GM23338 (cell line): ENCODE measurements around the gene RTP5. TPM values are rescaled to one million over a fixed set of nuclear protein-coding genes. Genes with fewer than 3 reads are reported as not detected.

ENCODE experiments used
- ATAC-seq: fragments of 200-7000 bp; cut with Tn5 transposase; 3 replicates; pipeline ENCODE4 v1.9.1; 2020
- DNase-seq: peaks from one replicate; pipeline ENCODE4 v3.0.0-alpha.2; 2015; ENCODE audit warnings: low spot score
- H2AFZ ChIP-seq: fragments of 200-600 bp; sonication (generic); 2 replicates; pipeline ENCODE4 v1.8.0; 2016; ENCODE audit warnings: antibody characterized with exemption, mild to moderate bottlenecking, moderate library complexity
- H3F3A ChIP-seq: fragments of 200-600 bp; sonication (generic); replicated peaks from 2 replicates; pipeline ENCODE4 v1.8.0; 2017; ENCODE audit warnings: antibody characterized with exemption, mixed run types, low read depth
- H3K27ac ChIP-seq: fragments of 200-600 bp; sonication (generic); 2 replicates; pipeline ENCODE4 v1.6.1; 2016; ENCODE audit warnings: low read depth
- H3K27me3 ChIP-seq: fragments of 200-600 bp; sonication (generic); 2 replicates; pipeline ENCODE4 v1.8.0; 2016; ENCODE audit warnings: mild to moderate bottlenecking, mixed run types, moderate library complexity; ENCODE audit not compliant: insufficient read depth
- H3K36me3 ChIP-seq: fragments of 200-600 bp; sonication (generic); 2 replicates; pipeline ENCODE4 v1.8.0; 2016; ENCODE audit warnings: mild to moderate bottlenecking; ENCODE audit not compliant: insufficient read depth
- H3K4me1 ChIP-seq: fragments of 200-600 bp; sonication (generic); 2 replicates; pipeline ENCODE4 v1.8.0; 2016; ENCODE audit warnings: mild to moderate bottlenecking, moderate library complexity; ENCODE audit not compliant: insufficient read depth
- H3K4me2 ChIP-seq: fragments of 200-600 bp; sonication (generic); 2 replicates; pipeline ENCODE4 v1.7.1; 2017; ENCODE audit warnings: mixed run types
- H3K4me3 ChIP-seq: fragments of 200-600 bp; sonication (generic); 2 replicates; pipeline ENCODE4 v1.6.1; 2016; ENCODE audit warnings: mixed run types
- H3K79me2 ChIP-seq: fragments of 200-600 bp; sonication (generic); replicated peaks from 2 replicates; pipeline ENCODE4 v1.8.0; 2017; ENCODE audit warnings: mild to moderate bottlenecking; ENCODE audit not compliant: insufficient read depth
- H3K9me2 ChIP-seq: fragments of 200-600 bp; sonication (generic); 2 replicates; pipeline ENCODE4 v1.8.0; 2017; ENCODE audit not compliant: insufficient read depth
- H4K20me1 ChIP-seq: fragments of 200-600 bp; sonication (generic); replicated peaks from 2 replicates; pipeline ENCODE4 v1.8.0; 2017; ENCODE audit warnings: mild to moderate bottlenecking; ENCODE audit not compliant: insufficient read depth
- H3K27ac Mint-ChIP-seq: 2 replicates; pipeline ENCODE4 v1.8.0; 2020; ENCODE audit warnings: inconsistent platforms, mild to moderate bottlenecking, moderate library complexity, mixed read lengths
- H3K27me3 Mint-ChIP-seq: 3 replicates; pipeline ENCODE4 v1.8.0; 2022; ENCODE audit warnings: low read depth, mild to moderate bottlenecking, moderate library complexity, mixed read lengths, inconsistent platforms; ENCODE audit not compliant: insufficient read depth, poor library complexity
- H3K36me3 Mint-ChIP-seq: 3 replicates; pipeline ENCODE4 v1.8.0; 2021; ENCODE audit warnings: low read depth, mild to moderate bottlenecking, inconsistent platforms, moderate library complexity, mixed read lengths
- H3K4me1 Mint-ChIP-seq: 3 replicates; pipeline ENCODE4 v1.8.0; 2020; ENCODE audit warnings: mild to moderate bottlenecking, inconsistent platforms, mixed read lengths
- H3K4me3 Mint-ChIP-seq: 3 replicates; pipeline ENCODE4 v1.8.0; 2021; ENCODE audit warnings: moderate library complexity, mild to moderate bottlenecking, inconsistent platforms, mixed read lengths
- H3K9me3 Mint-ChIP-seq: 3 replicates; pipeline ENCODE4 v1.8.0; 2020; ENCODE audit warnings: moderate library complexity, mild to moderate bottlenecking, inconsistent platforms, mixed read lengths
- CREB1 ChIP-seq: fragments of 250-450 bp; sonication (Bioruptor Pico); IDR thresholded peaks from 2 replicates; pipeline ENCODE4 v1.5.0; 2020; ENCODE audit warnings: low read depth, mild to moderate bottlenecking, moderate library complexity
- EZH2 ChIP-seq: fragments of 200-600 bp; sonication (generic); IDR thresholded peaks from one replicate; pipeline ENCODE4 v1.8.0; 2017; ENCODE audit warnings: antibody characterized with exemption, mild to moderate bottlenecking, low read depth; ENCODE audit not compliant: unreplicated experiment
- JUNB ChIP-seq: IDR thresholded peaks from one replicate; pipeline ENCODE4 v1.6.1; 2016; ENCODE audit warnings: antibody characterized with exemption; ENCODE audit not compliant: unreplicated experiment
- POLR2AphosphoS5 ChIP-seq: IDR thresholded peaks from 2 replicates; pipeline ENCODE4 v1.6.1; 2016; ENCODE audit warnings: antibody characterized with exemption, low read depth
- STAT1 ChIP-seq: IDR thresholded peaks from one replicate; pipeline ENCODE4 v1.6.1; 2016; ENCODE audit warnings: antibody characterized with exemption; ENCODE audit not compliant: unreplicated experiment
- ZNF462 ChIP-seq: fragments of 250-450 bp; sonication (Bioruptor Pico); IDR thresholded peaks from 2 replicates; pipeline ENCODE4 v1.5.0; 2020; ENCODE audit warnings: mild to moderate bottlenecking, moderate library complexity
- polyA plus RNA-seq: library from polyadenylated mRNA; unstranded; fragments of >200 nt; fragmentation: Nextera tagmentation; extraction: Ambion mirVana; gene quantifications from 2 replicates; pipeline ENCODE4 v1.2.1, GENCODE V29; 2016
- total RNA-seq: library from RNA; depleted of rRNA; stranded (reverse); fragments of >200 nt; shearing (Covaris generic); gene quantifications from 2 replicates; pipeline ENCODE4 v1.2.3, GENCODE V29; 2014

Gene RTP5
- total and polyA plus RNA-seq, 2 experiments from 2014 or later = not detected

- TF ChIP-seq ZNF462 (CRISPR knock-in tag) (no peak), EZH2 (no peak), POLR2AphosphoS5 (no peak)
These were observed 1.6 kb upstream of the RTP5 start (continued) for GRCh38 chr2:241867776-241868420.

GRCh38 chr2:241868661-241869081 lies 858 bp upstream of the RTP5 start:
- Histone ChIP-seq H4K20me1 (no peaks in the 10 kb centered on the region), H3F3A (peaks cover 9% of the 10 kb centered on the region; the same call in 1 of the 2 replicates), H3K27ac (no peak overlapping the region), H3K36me3 (no peaks in the 10 kb centered on the region), H3K4me2 (no peak overlapping the region), H3K4me1 (no peaks in the 10 kb centered on the region), H3K27me3 (no peaks in the 10 kb centered on the region), H3K9me2 (no peaks in the 10 kb centered on the region), H2AFZ (no peak overlapping the region), H3K79me2 (no peaks in the 10 kb centered on the region), H3K4me3 (no peak overlapping the region)
- ATAC-seq (no peak), DNase-seq (no peak)
- Mint-ChIP-seq H3K36me3 (no peaks in the 10 kb centered on the region; the same call in 2 of the 3 replicates), H3K27ac (no peak overlapping the region), H3K4me3 (no peak overlapping the region), H3K4me1 (peaks cover 20% of the 10 kb centered on the region), H3K27me3 (peaks cover 14% of the 10 kb centered on the region), H3K9me3 (peaks cover 10% of the 10 kb centered on the region)
- no peak for TF ChIP-seq CREB1
- TF ChIP-seq EZH2 = no peak
- no peak for TF ChIP-seq JUNB
- TF ChIP-seq STAT1 = no peak
- TF ChIP-seq POLR2AphosphoS5 = no peak
